ENCODE measurements around the gene SLC13A1.

- TF ChIP-seq CTCF (IDR thresholded peaks at IDR 0.05) (no peak), POLR2A (IDR thresholded peaks at IDR 0.05) (no peak), POLR2AphosphoS5 (IDR thresholded peaks at IDR 0.05) (no peak)
Observed at GRCh38 chr7:123157606-123158005, 42.2 kb downstream of the SLC13A1 start.

Data from prostate gland (tissue), 2 donors.